H1 (cell line): ENCODE results near the gene VWA7. TPM values are rescaled to one million over a fixed set of nuclear protein-coding genes. Genes with fewer than 3 reads are reported as not detected.

ENCODE experiments used
- CTCF ChIA-PET: fragments of 300-600 bp; sonication (Branson Sonifier 250); formaldehyde crosslinking; loops from one replicate; lab custom pipeline; 2021; ENCODE audit not compliant: partially characterized antibody; lab: Charles Lee
- POLR2A ChIA-PET: fragments of 300-600 bp; sonication (Branson Sonifier 250); formaldehyde crosslinking; loops from one replicate; lab custom pipeline; 2021; ENCODE audit warnings: inconsistent platforms; ENCODE audit not compliant: partially characterized antibody; lab: Charles Lee
- DNase-seq, 2 experiments: peaks; one replicate each; pipeline versions ENCODE4 v3.0.0 to v3.0.0-alpha.2; 2010 to 2022; ENCODE audit warnings: low spot score in 2 of 2, low read depth in 1 of 2, mixed read lengths in 1 of 2
- FAIRE-seq: peaks from 2 replicates; lab custom pipeline; 2011; peaks lifted over from hg19 to GRCh38; lab: Jason Lieb, UNC
- H2AFZ ChIP-seq: 2 replicates; pipeline ENCODE4 v1.8.1; 2012; ENCODE audit warnings: low read length, inconsistent platforms
- H2AK5ac ChIP-seq: 2 replicates; pipeline ENCODE4 v1.6.1; 2013; ENCODE audit warnings: low read depth, low read length
- H2BK120ac ChIP-seq: replicated peaks from 2 replicates; pipeline ENCODE3; 2013; ENCODE audit warnings: low read depth, low read length, inconsistent platforms
- H2BK12ac ChIP-seq: 2 replicates; pipeline ENCODE4 v1.6.1; 2013; ENCODE audit warnings: low read depth, low read length
- H2BK15ac ChIP-seq: 2 replicates; pipeline ENCODE4 v1.6.1; 2013; ENCODE audit warnings: low read length
- H2BK20ac ChIP-seq: 2 replicates; pipeline ENCODE4 v1.6.1; 2013; ENCODE audit warnings: low read length
- H2BK5ac ChIP-seq: 2 replicates; pipeline ENCODE4 v1.6.1; 2013; ENCODE audit warnings: low read depth, low read length
- H3K14ac ChIP-seq: 2 replicates; pipeline ENCODE4 v1.6.1; 2013; ENCODE audit warnings: inconsistent platforms; ENCODE audit not compliant: insufficient read length
- H3K18ac ChIP-seq: 2 replicates; pipeline ENCODE4 v1.6.1; 2013; ENCODE audit warnings: low read length; ENCODE audit errors: extremely low read depth
- H3K23ac ChIP-seq: 2 replicates; pipeline ENCODE4 v1.6.1; 2013; ENCODE audit warnings: inconsistent platforms; ENCODE audit not compliant: insufficient read length
- H3K23me2 ChIP-seq: 2 replicates; pipeline ENCODE4 v1.6.1; 2013; ENCODE audit warnings: low read depth, low read length
- H3K27ac ChIP-seq: 2 replicates; pipeline ENCODE4 v1.6.1; 2011; ENCODE audit warnings: low read depth, low read length, inconsistent platforms
- H3K27me3 ChIP-seq, 4 experiments: replicated peaks in 1 of 4; 1 replicate in 1 of 4; 2 replicates in 3 of 4; pipeline versions ENCODE4 v1.6.1 to v1.8.1; 2011 to 2013; ENCODE audit warnings: low read length in 3 of 4, mild to moderate bottlenecking in 3 of 4, inconsistent platforms in 2 of 4, mixed read lengths in 2 of 4, moderate library complexity in 1 of 4; ENCODE audit not compliant: control insufficient read depth in 3 of 4, insufficient read depth in 3 of 4; ENCODE audit errors: extremely low read depth in 1 of 4
- H3K36me3 ChIP-seq, 4 experiments: 2 replicates each; pipeline versions ENCODE4 v1.6.1 to v1.8.1; 2011 to 2013; ENCODE audit warnings: mild to moderate bottlenecking in 4 of 4, low read length in 3 of 4, moderate library complexity in 2 of 4, control low read depth in 1 of 4, inconsistent platforms in 1 of 4; ENCODE audit not compliant: insufficient read depth in 4 of 4, control insufficient read depth in 2 of 4
- H3K4ac ChIP-seq: replicated peaks from 2 replicates; pipeline ENCODE3; 2013; ENCODE audit warnings: low read length, low read depth, mixed read lengths, inconsistent platforms; ENCODE audit not compliant: insufficient read length
- H3K4me1 ChIP-seq, 4 experiments: replicated peaks in 1 of 4; 1 replicate in 1 of 4; 2 replicates in 3 of 4; pipeline versions ENCODE4 v1.6.1 to v1.8.1; 2011 to 2013; ENCODE audit warnings: low read length in 3 of 4, inconsistent platforms in 2 of 4, mixed read lengths in 1 of 4; ENCODE audit not compliant: insufficient read depth in 4 of 4, control insufficient read depth in 3 of 4
- H3K4me2 ChIP-seq, 2 experiments: 2 replicates each; pipeline versions ENCODE4 v1.6.1 to v1.8.1; 2011 to 2013; ENCODE audit warnings: low read depth in 2 of 2, low read length in 2 of 2, control low read depth in 1 of 2, inconsistent platforms in 1 of 2, mild to moderate bottlenecking in 1 of 2; ENCODE audit not compliant: insufficient read depth in 1 of 2
- H3K4me3 ChIP-seq, 4 experiments: fragments of 200-600, 300-600 bp in 1 of 4; sonication (generic), shearing (Covaris generic), sonication (Bioruptor Twin) in 1 of 4; 2 replicates each; pipeline versions ENCODE4 v1.5.1 to v1.8.1; 2011 to 2016; ENCODE audit warnings: low read length in 4 of 4, low read depth in 3 of 4, control low read depth in 2 of 4, inconsistent platforms in 2 of 4, mild to moderate bottlenecking in 2 of 4, mixed read lengths in 1 of 4, moderate library complexity in 1 of 4; ENCODE audit not compliant: insufficient read depth in 2 of 4; ENCODE audit errors: extremely low read depth in 1 of 4
- H3K56ac ChIP-seq: replicated peaks from 2 replicates; pipeline ENCODE3; 2013; ENCODE audit warnings: low read depth, mild to moderate bottlenecking, mixed read lengths, low read length, inconsistent platforms; ENCODE audit not compliant: insufficient read length
- H3K79me1 ChIP-seq: 2 replicates; pipeline ENCODE4 v1.6.1; 2013; ENCODE audit warnings: low read depth, low read length, control low read depth
- H3K79me2 ChIP-seq, 2 experiments: 2 replicates each; pipeline versions ENCODE4 v1.6.1 to v1.8.1; 2012 to 2013; ENCODE audit warnings: low read length in 2 of 2, mild to moderate bottlenecking in 2 of 2, inconsistent platforms in 1 of 2; ENCODE audit not compliant: insufficient read depth in 2 of 2, control insufficient read depth in 1 of 2
- H3K9ac ChIP-seq, 4 experiments: replicated peaks in 1 of 4; 1 replicate in 1 of 4; 2 replicates in 3 of 4; pipeline versions ENCODE4 v1.6.1 to v1.8.1; 2011 to 2013; ENCODE audit warnings: low read depth in 3 of 4, low read length in 3 of 4, control low read depth in 2 of 4, mild to moderate bottlenecking in 2 of 4, moderate library complexity in 2 of 4, inconsistent platforms in 1 of 4; ENCODE audit errors: extremely low read depth in 1 of 4
- H3K9me3 ChIP-seq, 2 experiments: 2 replicates each; pipeline versions ENCODE4 v1.6.1 to v1.8.1; 2012 to 2013; ENCODE audit warnings: mild to moderate bottlenecking in 2 of 2, moderate library complexity in 2 of 2, control low read depth in 1 of 2, inconsistent platforms in 1 of 2, low read depth in 1 of 2, low read length in 1 of 2, mixed read lengths in 1 of 2; ENCODE audit not compliant: insufficient read depth in 2 of 2
- H4K20me1 ChIP-seq, 2 experiments: replicated peaks in 1 of 2; 2 replicates each; pipeline versions ENCODE3 to v1.8.1; 2011 to 2013; ENCODE audit warnings: inconsistent platforms in 2 of 2, low read length in 2 of 2, mild to moderate bottlenecking in 1 of 2; ENCODE audit not compliant: insufficient read depth in 2 of 2, control insufficient read depth in 1 of 2
- H4K5ac ChIP-seq: 2 replicates; pipeline ENCODE4 v1.6.1; 2013; ENCODE audit warnings: low read length, low read depth, mixed read lengths, inconsistent platforms; ENCODE audit not compliant: insufficient read length
- H4K8ac ChIP-seq: 2 replicates; pipeline ENCODE4 v1.8.0; 2013; ENCODE audit warnings: mild to moderate bottlenecking, moderate library complexity, low read length, inconsistent platforms; ENCODE audit not compliant: insufficient read depth; ENCODE audit errors: extremely low read depth
- H4K91ac ChIP-seq: replicated peaks from 2 replicates; pipeline ENCODE3; 2013; ENCODE audit warnings: low read length, mixed read lengths, inconsistent platforms; ENCODE audit not compliant: insufficient read length
- CHD1 ChIP-seq: IDR thresholded peaks from 2 replicates; pipeline ENCODE4 v1.6.1; 2012; ENCODE audit warnings: low read depth, low read length, improper control_type of control experiment
- CREB1 ChIP-seq: IDR thresholded peaks from 2 replicates; pipeline ENCODE4 v1.6.1; 2012; ENCODE audit warnings: inconsistent platforms
- GABPA ChIP-seq: IDR thresholded peaks from 2 replicates; pipeline ENCODE4 v1.6.1; 2011; ENCODE audit warnings: mild to moderate bottlenecking, low read length, moderate library complexity, borderline replicate concordance; ENCODE audit not compliant: insufficient read depth
- KDM1A ChIP-seq: fragments of 200-600, 300-600 bp; sonication (generic); IDR thresholded peaks from 2 replicates; pipeline ENCODE4 v1.7.1; 2016; ENCODE audit warnings: mild to moderate bottlenecking, low read length, borderline replicate concordance
- WGBS, 2 experiments: shearing (Covaris generic) in 1 of 2; methylation state at CpG; one replicate each; pipeline versions ENCODE4 v1.1.6 to v1.1.7; 2013 to 2015; ENCODE audit warnings: low lambda C conversion rate in 2 of 2, mixed read lengths in 2 of 2, inconsistent platforms in 1 of 2, low coverage in 1 of 2, missing lambda C conversion rate in 1 of 2; ENCODE audit not compliant: insufficient replicate concordance in 2 of 2, insufficient coverage in 1 of 2, insufficient read length in 1 of 2; ENCODE audit errors: extremely low coverage in 1 of 2, missing lambda C conversion rate in 1 of 2; 5-methylcytosine and 5-hydroxymethylcytosine counted together
- polyA plus RNA-seq, 7 experiments: library from polyadenylated mRNA; depleted of rRNA in 3 of 7; stranded (reverse) in 5 of 7; unstranded in 2 of 7; fragments of >200 nt in 5 of 7; fragments of 200-250 nt in 2 of 7; gene quantifications; 1 replicate in 5 of 7; 2 replicates in 1 of 7; 4 replicates in 1 of 7; pipeline versions ENCODE4 v1.2.1 to v1.2.3, GENCODE V29; 2011 to 2013; ENCODE audit warnings: missing spikeins in 2 of 7, mixed read lengths in 2 of 7
- total RNA-seq: library from RNA; stranded (reverse); fragmentation: NEBNext Ultra II Directional; extraction: Animal tissue kit (Norgen Biotek cat#: 25700); gene quantifications from 2 replicates; pipeline ENCODE4 v1.2.1, GENCODE V29; 2021

Gene VWA7
- total and polyA plus RNA-seq, 2 of the 8 experiments (the other 6 are each of a cell fraction or from before 2014, with no cell fraction given) = 0.82 to 2.1 TPM

GRCh38 chr6:31723980-31724691 lies 53.0 kb downstream of the VWA7 start:
- H2BK15ac ChIP-seq = no peak overlapping the region
- H3K27me3 ChIP-seq = no peaks in the 10 kb centered on the region
- H2AK5ac ChIP-seq = no peak overlapping the region
- no peak overlapping the region for H3K56ac ChIP-seq
- H3K36me3 ChIP-seq = peaks cover 0 to 12% (median 11%) of the 10 kb centered on the region in 4 experiments; a peak in 5 of 8 replicates
- H3K18ac ChIP-seq = no peak overlapping the region; the same call in 1 of the 2 replicates
- POLR2A ChIA-PET = interaction anchor here (0.9 to 7.2 kb wide), 16 partner anchors 9 to 118 kb away, joined by 3 to 73 read pairs (median 4); partner anchors contain the start of genes ABHD16A, CLIC1, GPANK1 and LY6G6D
- no peak overlapping the region for H4K5ac ChIP-seq
- H3K4me3 ChIP-seq = no peak overlapping the region
- no peak overlapping the region; the same call in 1 of the 2 replicates for H4K8ac ChIP-seq
- H3K79me1 ChIP-seq = 0 out of 2 replicates have a peak, but pooled peaks cover 3% of the 10 kb centered on the region
- H3K27ac ChIP-seq = no peak overlapping the region
- H3K79me2 ChIP-seq = no peaks in the 10 kb centered on the region
- no peak overlapping the region for H3K4ac ChIP-seq
- H2BK20ac ChIP-seq = no peak overlapping the region
- TF ChIP-seq CHD1 (no peak), KDM1A (no peak), GABPA (no peak), CREB1 (no peak)
- TF ChIP-seq, all 59 proteins: peak for 0
- Histone ChIP-seq H3K14ac (no peak overlapping the region), H4K91ac (no peak overlapping the region), H3K23me2 (peaks cover under 1% of the 10 kb centered on the region; the same call in 1 of the 2 replicates), H2BK12ac (no peak overlapping the region), H3K9me3 (no peaks in the 10 kb centered on the region), H2BK5ac (no peak overlapping the region), H3K23ac (no peak overlapping the region), H4K20me1 (no peaks in the 10 kb centered on the region), H2BK120ac (no peak overlapping the region), H3K9ac (no peak overlapping the region), H2AFZ (no peak overlapping the region), H3K4me1 (peaks cover 0 to 10% (median 6%) of the 10 kb centered on the region in 4 experiments; a peak in 6 of 7 replicates), H3K4me2 (no peak overlapping the region)
- FAIRE-seq (no peak), DNase-seq (no peak)
- WGBS, 2 experiments = 95% methylated on average over 20 of the region's 25 CpGs; no CpG with 5 or more reads in 1 of the 2 experiments
- CTCF ChIA-PET = interaction anchor here (0.5 to 8.9 kb wide), 15 partner anchors 9 to 1050 kb away, joined by 3 to 89 read pairs (median 4); partner anchors contain the start of genes CLIC1 and LY6G6D
